GM12865 (cell line): ENCODE data around the gene PSME3IP1.

Source experiments
- DNase-seq: peaks from one replicate; pipeline ENCODE4 v3.0.0; 2010; ENCODE audit warnings: low read depth
- H3K4me3 ChIP-seq: 2 replicates; pipeline ENCODE4 v1.5.1; 2011; ENCODE audit warnings: mild to moderate bottlenecking, low read depth, low read length, control low read depth
- TF ChIP-seq, protein P1 (sequence below): IDR thresholded peaks from 2 replicates; pipeline ENCODE4 v1.5.1; 2011; ENCODE audit warnings: low read length, control low read depth, low read depth, inconsistent platforms; ENCODE audit not compliant: insufficient read depth; ENCODE audit errors: missing control alignments

PSME3IP1 gene

DNA sequence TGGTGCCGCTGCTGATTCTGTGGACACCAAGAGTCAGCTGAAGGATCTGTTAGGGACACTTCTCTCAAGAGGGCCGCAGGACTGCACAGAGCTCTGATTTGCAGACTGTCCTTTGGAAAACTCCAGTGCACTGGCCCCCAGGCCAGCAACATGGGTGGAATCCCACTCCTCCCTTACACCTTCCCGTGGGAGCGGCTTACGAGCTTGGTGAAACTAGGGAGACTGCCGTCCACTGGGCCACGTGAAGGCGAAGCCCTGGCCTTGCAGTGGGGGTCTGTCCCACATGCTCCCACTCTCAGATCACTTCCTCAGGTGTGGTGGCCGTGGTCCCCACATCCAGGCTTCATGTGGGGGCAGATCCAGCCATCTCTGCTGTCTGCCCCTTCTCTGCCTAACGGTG is 36.4 kb downstream of the PSME3IP1 start:
- TF ChIP-seq, protein P1, sequence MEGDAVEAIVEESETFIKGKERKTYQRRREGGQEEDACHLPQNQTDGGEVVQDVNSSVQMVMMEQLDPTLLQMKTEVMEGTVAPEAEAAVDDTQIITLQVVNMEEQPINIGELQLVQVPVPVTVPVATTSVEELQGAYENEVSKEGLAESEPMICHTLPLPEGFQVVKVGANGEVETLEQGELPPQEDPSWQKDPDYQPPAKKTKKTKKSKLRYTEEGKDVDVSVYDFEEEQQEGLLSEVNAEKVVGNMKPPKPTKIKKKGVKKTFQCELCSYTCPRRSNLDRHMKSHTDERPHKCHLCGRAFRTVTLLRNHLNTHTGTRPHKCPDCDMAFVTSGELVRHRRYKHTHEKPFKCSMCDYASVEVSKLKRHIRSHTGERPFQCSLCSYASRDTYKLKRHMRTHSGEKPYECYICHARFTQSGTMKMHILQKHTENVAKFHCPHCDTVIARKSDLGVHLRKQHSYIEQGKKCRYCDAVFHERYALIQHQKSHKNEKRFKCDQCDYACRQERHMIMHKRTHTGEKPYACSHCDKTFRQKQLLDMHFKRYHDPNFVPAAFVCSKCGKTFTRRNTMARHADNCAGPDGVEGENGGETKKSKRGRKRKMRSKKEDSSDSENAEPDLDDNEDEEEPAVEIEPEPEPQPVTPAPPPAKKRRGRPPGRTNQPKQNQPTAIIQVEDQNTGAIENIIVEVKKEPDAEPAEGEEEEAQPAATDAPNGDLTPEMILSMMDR = no peak
- H3K4me3 ChIP-seq = no peak overlapping the region
- no peak for DNase-seq

GRCh38 chr16:57148481-57148880 is 37.4 kb downstream of the PSME3IP1 start:
- no peak for DNase-seq
- TF ChIP-seq, protein P1 = no peak
- no peak overlapping the region for H3K4me3 ChIP-seq

- DNase-seq = peak; percentile 40
- TF ChIP-seq, protein P1 = no peak
- no peak overlapping the region for H3K4me3 ChIP-seq
These were observed 38.2 kb downstream of the PSME3IP1 start for GRCh38 chr16:57147381-57148221.

GRCh38 chr16:57146735-57147134 is 39.1 kb downstream of the PSME3IP1 start:
- TF ChIP-seq, protein P1 = peak; percentile 3
- no peak for DNase-seq
- H3K4me3 ChIP-seq = no peak overlapping the region

- no peak for DNase-seq
- H3K4me3 ChIP-seq = no peak overlapping the region
- TF ChIP-seq, protein P1 = no peak
These were observed 39.7 kb downstream of the PSME3IP1 start for GRCh38 chr16:57146040-57146647.

DNA sequence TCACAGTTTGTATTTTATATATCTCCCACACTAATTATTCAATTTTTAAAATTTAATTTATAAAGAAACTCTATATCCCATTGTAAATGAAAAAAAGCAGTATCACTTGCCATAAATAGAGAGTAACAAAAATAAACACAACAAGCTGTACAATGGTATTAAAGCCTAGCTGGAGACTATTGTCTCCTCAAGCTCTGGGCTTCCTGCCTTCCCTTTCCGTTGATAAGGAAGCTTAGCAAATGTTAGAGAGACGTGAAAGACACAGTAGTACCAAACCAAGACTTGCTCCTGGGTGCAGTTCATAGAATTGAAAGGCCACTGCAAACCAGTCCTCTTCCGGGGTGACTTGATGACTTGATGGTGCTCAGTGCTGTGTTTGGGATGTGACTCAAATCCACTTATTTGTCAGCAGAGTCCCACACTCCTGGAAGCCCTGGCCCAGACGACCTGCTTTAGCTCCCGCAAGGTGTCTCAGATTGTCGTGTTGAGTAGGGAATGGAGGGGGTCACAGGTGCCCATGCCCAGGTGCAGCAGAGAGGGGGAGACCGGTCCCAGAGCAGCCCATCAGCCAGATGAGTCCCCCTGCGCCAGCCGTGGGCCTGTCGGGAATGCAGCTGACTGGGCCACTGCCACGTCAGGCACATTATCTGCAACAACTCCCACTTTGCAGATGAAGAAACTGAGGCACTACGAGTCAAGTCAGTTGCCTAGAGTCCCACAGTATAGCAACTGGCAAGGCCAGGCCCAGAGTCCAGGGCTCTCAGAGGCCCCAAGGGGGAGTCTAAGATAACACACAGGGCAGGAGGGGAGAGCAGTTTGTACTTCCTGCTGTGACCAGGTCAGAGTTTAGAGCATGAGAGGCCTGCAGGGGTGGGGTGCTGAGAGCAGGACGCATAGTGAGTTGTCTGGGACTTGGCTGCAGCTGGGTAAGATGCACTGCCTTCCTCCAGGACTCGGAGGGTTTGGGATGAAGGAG is 40.5 kb downstream of the PSME3IP1 start:
- DNase-seq = no peak
- TF ChIP-seq, protein P1 = no peak
- H3K4me3 ChIP-seq = no peak overlapping the region
